Psoas muscle (tissue), 8 donors: Measurements from ENCODE around the gene DOCK11. TPM values are rescaled to one million over a fixed set of nuclear protein-coding genes. Genes with fewer than 3 reads are reported as not detected.

Experiments
- ATAC-seq, 4 donors: fragments of 200-7000 bp; cut with Tn5 transposase; one replicate each; pipeline ENCODE4 v1.9.1; 2020; ENCODE audit warnings: moderate library complexity in 3 of 4, mild to moderate bottlenecking in 2 of 4
- DNase-seq, 2 donors: peaks; one replicate each; pipeline ENCODE4 v3.0.0-alpha.2; 2020
- H3K27ac ChIP-seq: fragments of 200-600 bp; one replicate; pipeline ENCODE4 v1.8.0; 2022
- H3K27me3 ChIP-seq, 3 donors: fragments of 200-600 bp in 1 of 3; one replicate each; pipeline versions ENCODE4 v1.6.1 to v1.8.0; 2013 to 2022; ENCODE audit warnings: low read length in 2 of 3, mild to moderate bottlenecking in 2 of 3, moderate library complexity in 1 of 3; ENCODE audit not compliant: insufficient read depth in 3 of 3
- H3K36me3 ChIP-seq, 2 donors: fragments of 200-600 bp in 1 of 2; one replicate each; pipeline versions ENCODE4 v1.6.1 to v1.8.0; 2013 to 2022; ENCODE audit warnings: low read depth in 1 of 2, mild to moderate bottlenecking in 1 of 2, moderate library complexity in 1 of 2; ENCODE audit not compliant: insufficient read depth in 1 of 2
- H3K4me1 ChIP-seq: fragments of 200-600 bp; one replicate; pipeline ENCODE4 v1.8.0; 2022
- H3K4me3 ChIP-seq: fragments of 200-600 bp; one replicate; pipeline ENCODE4 v1.8.0; 2022; ENCODE audit warnings: mild to moderate bottlenecking
- H3K9me3 ChIP-seq: fragments of 200-600 bp; one replicate; pipeline ENCODE4 v1.8.0; 2022
- WGBS, 3 donors: extraction: QIAGEN DNeasy Blood & Tissue Kit; methylation state at CpG; one replicate each; pipeline versions ENCODE4 v1.1.6 to v1.1.7; 2013; 5-methylcytosine and 5-hydroxymethylcytosine counted together
- intact Hi-C, 2 donors: fragments of 100-400 bp; cut with DNase I; formaldehyde crosslinking; loops; one replicate each; pipeline versions ENCODE4 v1.11.0 to v1.14.2; 2022
- polyA plus RNA-seq, 3 donors: library from polyadenylated mRNA; stranded (reverse); fragments of 200-250 nt; gene quantifications; one replicate each; pipeline ENCODE4 v1.2.3, GENCODE V29; 2013
- total RNA-seq, 4 donors: library from RNA; stranded (reverse); fragmentation: NEBNext Ultra II Directional in 2 of 4; extraction: Animal tissue kit (Norgen Biotek cat#: 25700) in 2 of 4; gene quantifications; one replicate each; pipeline versions ENCODE4 v1.2.1 to v1.2.4, GENCODE V29; 2021 to 2023
- TF ChIP-seq, protein P1 (sequence below): fragments of 200-600 bp; IDR thresholded peaks from one replicate; pipeline ENCODE4 v1.8.0; 2022; ENCODE audit warnings: antibody characterized with exemption
- donor health status: healthy with polysubstance abuse.
- donor health status: DM: no; HTN: no; CAD: no; lungs with moderate emphysema.
- donor health status: Bipolar disorder and iron deficiency.
- donor health status: healthy.
- donor health status: DM: yes; HTN: yes; CAD: no.
- donor health status: DM: no; HTN: no; CAD: no.
- donor health status: DM: no; HTN: no; CAD: no.
- donor health status: DM: yes; HTN: yes; CAD: no.

Gene DOCK11
- total and polyA plus RNA-seq, 7 donors: 1.6 to 4.4 (median 1.9) TPM

DNA sequence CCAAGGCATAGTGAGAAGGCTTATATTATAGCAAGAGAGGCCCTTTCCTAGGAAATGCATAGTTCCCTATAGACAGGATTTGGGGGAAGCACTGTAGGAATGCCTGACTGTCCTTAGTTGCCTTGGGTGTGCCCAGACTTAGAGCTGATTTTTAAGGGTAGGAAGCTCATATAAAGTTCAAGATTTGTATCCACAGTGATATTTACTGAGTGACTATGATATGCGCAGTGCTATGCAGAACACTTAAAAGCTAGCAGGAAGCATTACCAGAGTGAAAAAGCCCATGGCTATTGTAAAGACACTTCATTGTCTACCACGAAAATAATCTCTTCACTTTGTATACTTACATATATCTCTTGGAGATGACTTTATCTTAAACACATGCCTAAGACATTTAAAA, 181.7 kb downstream of the DOCK11 start:
- no peaks in the 10 kb centered on the region for H3K27me3 ChIP-seq
- H3K4me1 ChIP-seq: no peaks in the 10 kb centered on the region
- H3K27ac ChIP-seq: no peak overlapping the region
- no peaks in the 10 kb centered on the region for H3K9me3 ChIP-seq
- H3K36me3 ChIP-seq: no peaks in the 10 kb centered on the region
- ATAC-seq (no peak), DNase-seq (no peak)
- TF ChIP-seq, protein P1, sequence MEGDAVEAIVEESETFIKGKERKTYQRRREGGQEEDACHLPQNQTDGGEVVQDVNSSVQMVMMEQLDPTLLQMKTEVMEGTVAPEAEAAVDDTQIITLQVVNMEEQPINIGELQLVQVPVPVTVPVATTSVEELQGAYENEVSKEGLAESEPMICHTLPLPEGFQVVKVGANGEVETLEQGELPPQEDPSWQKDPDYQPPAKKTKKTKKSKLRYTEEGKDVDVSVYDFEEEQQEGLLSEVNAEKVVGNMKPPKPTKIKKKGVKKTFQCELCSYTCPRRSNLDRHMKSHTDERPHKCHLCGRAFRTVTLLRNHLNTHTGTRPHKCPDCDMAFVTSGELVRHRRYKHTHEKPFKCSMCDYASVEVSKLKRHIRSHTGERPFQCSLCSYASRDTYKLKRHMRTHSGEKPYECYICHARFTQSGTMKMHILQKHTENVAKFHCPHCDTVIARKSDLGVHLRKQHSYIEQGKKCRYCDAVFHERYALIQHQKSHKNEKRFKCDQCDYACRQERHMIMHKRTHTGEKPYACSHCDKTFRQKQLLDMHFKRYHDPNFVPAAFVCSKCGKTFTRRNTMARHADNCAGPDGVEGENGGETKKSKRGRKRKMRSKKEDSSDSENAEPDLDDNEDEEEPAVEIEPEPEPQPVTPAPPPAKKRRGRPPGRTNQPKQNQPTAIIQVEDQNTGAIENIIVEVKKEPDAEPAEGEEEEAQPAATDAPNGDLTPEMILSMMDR: no peak
- WGBS, 3 donors: 66 to 90% (median 87%) methylated on average over 2 of the region's 2 CpGs
- no peak overlapping the region for H3K4me3 ChIP-seq
- intact Hi-C loops: no loop called here

DNA sequence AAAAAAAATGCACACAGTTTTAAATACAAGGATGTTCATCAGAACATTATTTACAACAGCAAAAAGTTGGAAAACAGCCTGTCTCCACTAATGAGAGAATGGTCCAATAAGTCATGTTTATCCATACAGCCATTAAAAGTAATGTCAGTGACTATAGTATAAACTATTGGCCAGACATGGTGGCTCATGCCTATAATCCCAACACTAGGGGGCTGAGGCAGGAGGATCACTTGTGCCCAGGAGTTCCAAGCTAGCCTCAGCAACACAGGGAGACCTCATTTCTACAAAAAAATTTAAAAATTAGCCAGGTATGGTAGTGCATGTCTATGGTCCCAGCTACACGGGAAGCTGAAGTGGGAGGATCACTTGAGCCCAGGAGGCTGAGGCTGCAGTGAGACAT, 183.7 kb downstream of the DOCK11 start:
- no peak for ATAC-seq
- Histone ChIP-seq H3K36me3 (no peaks in the 10 kb centered on the region), H3K27ac (no peak overlapping the region), H3K4me3 (no peak overlapping the region), H3K27me3 (no peaks in the 10 kb centered on the region), H3K9me3 (no peaks in the 10 kb centered on the region), H3K4me1 (no peaks in the 10 kb centered on the region)
- TF ChIP-seq, protein P1: no peak
- WGBS, 3 donors: 73 to 100% (median 92%) methylated on average over 1 of the region's 1 CpG
- intact Hi-C loops: no loop called here
- no peak for DNase-seq

DNA sequence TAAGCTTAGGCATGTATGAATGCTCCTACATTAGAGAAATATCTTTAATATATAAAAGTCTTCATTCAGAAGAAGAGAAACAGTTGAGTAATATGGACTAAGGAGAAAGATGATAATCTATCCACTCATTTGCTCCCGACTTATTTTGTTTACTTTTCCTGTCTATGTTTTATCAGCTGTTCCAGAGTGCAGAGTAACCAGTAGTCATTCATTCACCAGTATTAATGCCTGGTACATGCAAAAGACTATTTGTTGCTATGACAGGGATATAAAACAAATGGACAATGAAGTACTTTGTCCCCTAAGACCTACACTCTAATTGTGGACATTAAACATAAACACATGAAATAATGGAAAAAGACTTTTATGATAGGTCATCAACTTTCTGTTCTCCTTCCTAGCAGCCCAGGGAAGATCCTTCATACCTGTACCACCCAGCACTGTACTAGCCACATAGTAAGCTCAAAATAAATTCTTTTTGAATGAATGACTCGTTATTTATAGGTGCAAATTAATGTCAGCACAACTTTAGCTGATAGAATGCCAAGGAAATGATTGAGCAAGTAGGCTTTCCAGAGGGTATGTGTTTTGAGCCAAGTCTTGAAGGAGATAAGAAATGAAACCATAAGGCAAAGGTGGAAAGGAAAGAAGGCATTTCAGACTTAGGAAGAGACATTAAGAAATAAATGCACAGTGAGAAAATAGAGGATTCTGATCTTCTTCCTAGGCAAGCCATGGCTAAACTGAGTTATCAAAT, 186.8 kb downstream of the DOCK11 start:
- ATAC-seq: no peak
- TF ChIP-seq, protein P1: no peak
- H3K9me3 ChIP-seq: no peaks in the 10 kb centered on the region
- H3K4me3 ChIP-seq: no peak overlapping the region
- H3K36me3 ChIP-seq: no peaks in the 10 kb centered on the region
- H3K27me3 ChIP-seq: no peaks in the 10 kb centered on the region
- no peak overlapping the region for H3K27ac ChIP-seq
- H3K4me1 ChIP-seq: no peaks in the 10 kb centered on the region
- WGBS, 3 donors: 41 to 62% (median 60%) methylated on average over 2 of the region's 2 CpGs
- no peak for DNase-seq
- intact Hi-C loops: no loop called here

DNA sequence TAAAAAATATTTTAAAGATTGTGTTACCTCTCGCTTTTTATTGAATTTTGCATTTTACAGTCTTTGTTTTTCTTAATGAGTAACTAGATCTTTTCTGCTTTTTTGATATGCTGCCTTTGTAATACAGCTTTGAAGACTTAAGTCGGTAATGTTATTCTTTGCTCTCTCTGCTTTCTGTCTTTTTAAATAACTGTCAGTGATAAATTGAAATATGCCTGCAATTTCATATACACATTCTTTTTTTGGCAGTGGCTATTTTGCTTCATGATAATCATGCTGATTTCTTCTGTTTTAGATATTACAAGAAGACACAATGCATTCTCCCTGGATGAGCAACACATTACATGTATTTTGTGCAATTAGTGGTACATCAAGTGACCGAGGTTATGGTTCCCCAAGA, 189.8 kb downstream of the DOCK11 start:
- intact Hi-C loops: no loop called here
- no peak overlapping the region for H3K4me3 ChIP-seq
- TF ChIP-seq, protein P1: no peak
- DNase-seq: no peak
- ATAC-seq: no peak
- H3K9me3 ChIP-seq: no peaks in the 10 kb centered on the region
- H3K27ac ChIP-seq: no peak overlapping the region
- no peaks in the 10 kb centered on the region for H3K36me3 ChIP-seq
- no peaks in the 10 kb centered on the region for H3K27me3 ChIP-seq
- H3K4me1 ChIP-seq: no peaks in the 10 kb centered on the region
- WGBS, 3 donors: 73 to 93% (median 87%) methylated on average over 3 of the region's 3 CpGs

DNA sequence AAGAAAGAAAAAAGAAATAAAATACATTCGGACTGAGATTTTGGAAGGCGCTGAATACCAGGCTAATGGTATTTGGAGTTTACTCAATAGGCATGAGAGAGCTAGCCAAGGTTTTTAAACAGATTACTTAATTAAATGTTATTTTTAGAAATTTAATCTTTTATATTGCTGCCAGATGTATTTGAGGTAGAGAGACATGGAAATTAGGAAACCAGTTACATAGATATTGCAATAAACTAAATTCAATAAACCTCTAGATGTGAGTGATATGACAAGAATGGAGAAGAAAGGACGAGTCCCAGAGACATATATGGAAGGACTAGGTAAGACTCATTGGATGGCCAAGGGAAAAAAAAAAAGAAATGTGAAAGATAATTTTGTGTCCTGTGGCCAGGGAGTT, 193.3 kb downstream of the DOCK11 start:
- Histone ChIP-seq H3K9me3 (no peaks in the 10 kb centered on the region), H3K4me1 (no peaks in the 10 kb centered on the region), H3K27me3 (no peaks in the 10 kb centered on the region), H3K4me3 (no peak overlapping the region), H3K36me3 (no peaks in the 10 kb centered on the region), H3K27ac (no peak overlapping the region)
- DNase-seq (no peak), ATAC-seq (no peak)
- TF ChIP-seq, protein P1: no peak
- intact Hi-C loops: no loop called here
- WGBS, 3 donors: 86 to 98% (median 90%) methylated on average over 3 of the region's 3 CpGs
